ENCODE data around the gene ERAS.
"Not testable (repeated sequence)": the region's sequence is repeated elsewhere in the genome, so short reads cannot be mapped to it uniquely, and the experiment has no call there.

Gene ERAS

DNA sequence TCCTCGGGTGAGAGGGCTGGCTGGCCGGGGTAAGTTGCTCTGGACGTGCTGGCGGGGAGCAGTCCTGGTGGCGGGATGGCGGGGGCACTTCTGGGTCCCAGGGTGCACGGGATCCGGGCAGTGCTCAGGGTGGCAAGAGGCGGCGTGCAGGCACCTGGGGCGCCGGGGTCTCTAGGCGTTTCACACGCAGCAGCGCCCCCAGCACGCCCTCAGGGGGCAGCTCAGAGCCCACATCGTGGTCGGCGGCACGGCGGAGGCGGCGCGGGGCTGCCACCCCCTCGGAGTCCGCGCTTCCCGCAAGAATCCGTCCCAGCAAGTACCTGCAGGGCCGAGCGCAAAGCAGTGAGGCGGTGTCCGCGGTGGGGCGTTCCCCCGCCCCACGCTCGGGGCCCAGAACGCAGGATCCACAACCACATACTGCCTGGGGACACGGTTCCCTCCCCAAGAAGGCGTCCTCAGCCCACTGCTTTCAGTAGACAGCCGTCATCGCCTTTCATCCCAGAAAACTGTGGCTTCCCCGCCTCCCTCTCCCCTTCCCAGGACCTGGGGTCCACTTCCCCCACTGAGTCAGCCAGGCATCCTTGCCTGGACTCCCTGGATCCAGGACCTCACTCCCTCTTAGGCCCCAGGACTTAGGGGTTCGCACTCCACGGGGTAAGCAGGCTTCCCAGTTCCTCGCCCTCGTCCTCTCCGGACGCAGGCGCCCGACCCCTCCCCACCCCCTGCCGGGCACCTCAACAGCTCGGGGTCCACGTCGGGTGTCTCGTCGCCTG, 5.0 kb downstream of the ERAS start:
- H3K27me3 Mint-ChIP-seq = peaks cover 81% of the 10 kb centered on the region
- no peak overlapping the region for H3K27ac Mint-ChIP-seq
- no peaks in the 10 kb centered on the region for H3K9me3 Mint-ChIP-seq
- intact Hi-C loops (cut with micrococcal nuclease) = no loop called here
- no peak overlapping the region for H3K4me3 Mint-ChIP-seq
- no peaks in the 10 kb centered on the region for H3K36me3 Mint-ChIP-seq (ENCODE audit: low read depth)
- peaks cover 15% of the 10 kb centered on the region for H3K4me1 Mint-ChIP-seq (ENCODE audit: low read depth)

DNA sequence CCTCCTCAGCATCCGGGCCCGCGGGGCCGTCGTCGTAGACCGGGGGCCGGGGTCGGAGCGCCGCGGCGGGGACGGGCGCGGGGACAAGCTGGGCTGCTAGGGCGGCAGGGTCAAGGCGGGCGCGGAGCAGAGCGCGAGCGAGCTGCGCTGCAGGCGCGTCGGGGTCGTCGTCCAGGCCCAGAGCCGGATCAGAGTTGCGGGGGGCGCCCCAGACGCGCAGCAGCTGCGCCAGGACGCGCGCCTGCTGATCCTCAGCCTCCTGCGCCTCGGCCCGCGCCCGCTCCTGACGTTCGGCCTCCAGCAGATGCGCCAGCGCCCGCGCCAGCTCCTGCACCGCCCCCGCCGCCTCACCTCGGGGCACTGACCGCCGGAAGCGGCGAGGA, 5.6 kb downstream of the ERAS start:
- Mint-ChIP-seq H3K27ac (no peak overlapping the region), H3K4me1 (ENCODE audit: low read depth) (peaks cover 15% of the 10 kb centered on the region), H3K36me3 (ENCODE audit: low read depth) (no peaks in the 10 kb centered on the region), H3K9me3 (no peaks in the 10 kb centered on the region), H3K4me3 (no peak overlapping the region), H3K27me3 (peaks cover 87% of the 10 kb centered on the region)
- intact Hi-C loops (cut with micrococcal nuclease) = no loop called here

DNA sequence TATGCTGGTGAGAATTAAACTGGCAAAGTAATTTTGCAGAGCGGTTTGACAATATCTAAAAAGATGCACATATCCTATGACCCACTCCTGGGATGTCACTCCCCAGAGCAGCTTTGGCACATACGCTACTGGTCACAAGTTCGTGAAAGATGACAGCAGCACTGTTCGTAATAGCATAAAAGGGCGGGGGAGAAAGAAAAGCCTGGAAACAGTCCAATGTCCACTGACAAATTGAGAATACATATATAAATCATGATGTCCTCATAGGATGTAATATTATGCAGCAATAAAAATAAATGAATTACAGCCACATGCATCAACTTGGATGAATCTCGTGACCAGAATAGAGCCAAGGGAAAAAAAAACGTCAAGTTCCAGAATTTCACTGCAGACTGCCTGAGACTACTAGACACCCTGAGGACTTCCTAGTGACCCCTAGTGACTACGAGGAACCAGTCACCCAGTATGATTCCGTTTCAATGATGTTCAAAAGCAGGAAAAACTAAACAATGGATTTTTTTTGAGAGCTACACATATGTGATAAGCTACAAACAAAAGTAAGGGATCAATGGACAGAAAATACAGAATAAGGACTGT, 7.3 kb downstream of the ERAS start:
- Mint-ChIP-seq H3K27ac (no peak overlapping the region), H3K36me3 (ENCODE audit: low read depth) (no peaks in the 10 kb centered on the region), H3K27me3 (peaks cover 85% of the 10 kb centered on the region), H3K4me1 (ENCODE audit: low read depth) (peaks cover 9% of the 10 kb centered on the region), H3K4me3 (no peak overlapping the region), H3K9me3 (no peaks in the 10 kb centered on the region)
- intact Hi-C loops (cut with micrococcal nuclease) = no loop called here

DNA sequence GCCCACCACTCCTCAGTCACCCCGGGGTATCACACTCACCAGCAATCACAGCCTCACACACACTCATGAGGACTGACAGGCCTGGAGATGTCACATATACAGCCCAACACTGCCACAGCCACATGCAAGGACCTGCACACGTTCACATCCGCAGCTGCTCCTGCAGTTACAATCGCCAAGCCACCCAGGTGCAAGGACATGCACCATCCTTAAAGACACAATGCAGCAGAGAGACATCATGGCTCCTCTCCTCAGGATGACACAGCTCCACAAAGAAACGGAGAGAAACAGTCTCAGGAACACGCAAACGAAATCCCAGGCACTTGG, 8.0 kb downstream of the ERAS start:
- Mint-ChIP-seq H3K27me3 (peaks cover 83% of the 10 kb centered on the region), H3K27ac (no peak overlapping the region)
- intact Hi-C loops (cut with micrococcal nuclease) = no loop called here

DNA sequence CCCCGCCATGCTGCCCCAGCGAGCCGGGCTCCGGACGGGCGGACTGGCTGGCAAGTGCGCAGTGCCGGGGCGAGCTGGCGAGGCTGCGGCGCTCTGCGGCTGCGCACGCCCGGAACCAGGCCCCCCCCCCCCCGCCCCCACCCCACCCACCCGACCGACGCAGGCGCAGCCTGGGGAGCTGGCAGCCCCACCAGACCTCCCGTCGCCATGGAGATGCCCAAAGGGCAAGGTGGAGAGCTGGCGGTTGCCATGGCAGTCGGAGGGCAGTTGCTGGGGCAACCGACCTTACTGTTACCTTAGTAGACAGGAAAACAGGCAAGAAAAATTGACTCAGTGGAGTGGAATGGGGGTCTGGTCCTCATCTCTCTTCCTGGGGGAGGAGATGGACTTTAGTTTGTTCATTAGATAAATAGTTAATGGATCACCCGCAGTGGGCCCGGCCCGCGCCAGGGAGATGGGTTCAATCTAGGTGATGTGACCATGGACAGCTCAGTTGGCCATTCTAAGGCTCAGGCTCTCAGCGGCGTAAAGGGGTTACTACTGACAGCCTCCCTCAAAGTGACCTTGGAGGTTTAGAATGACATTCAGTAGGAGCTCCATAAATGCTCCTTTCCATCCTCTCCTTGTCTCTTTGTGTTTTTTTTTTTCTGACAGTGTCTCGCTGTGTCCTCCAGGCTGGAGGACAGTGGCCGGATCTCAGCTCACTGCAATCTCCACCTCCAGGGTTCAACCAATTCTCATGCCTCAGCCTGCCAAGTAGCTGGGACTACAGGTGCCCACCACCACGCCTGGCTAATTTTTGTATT, 9.4 kb downstream of the ERAS start, which contains the start of gene PCSK1N:
PCSK1N (minus strand) TSS at position 87 of the 806 bp plus-strand sequence; CDS start at position 9, 78 bp downstream.
- no peaks in the 10 kb centered on the region for H3K36me3 Mint-ChIP-seq (ENCODE audit: low read depth)
- H3K4me3 Mint-ChIP-seq = no peak within 1 kb of the TSS
- H3K9me3 Mint-ChIP-seq = no peaks in the 10 kb centered on the region
- intact Hi-C loops (cut with micrococcal nuclease) = no loop called here
- peaks cover 9% of the 10 kb centered on the region for H3K4me1 Mint-ChIP-seq (ENCODE audit: low read depth)
- H3K27ac Mint-ChIP-seq = no peak within 1 kb of the TSS
- H3K27me3 Mint-ChIP-seq = peaks cover 73% of the 10 kb centered on the region

More for the DNA sequence above, 8.0 kb downstream of the ERAS start:
- Mint-ChIP-seq H3K9me3 (no peaks in the 10 kb centered on the region), H3K4me1 (ENCODE audit: low read depth) (peaks cover 9% of the 10 kb centered on the region), H3K4me3 (no peak overlapping the region), H3K36me3 (ENCODE audit: low read depth) (no peaks in the 10 kb centered on the region)

DNA sequence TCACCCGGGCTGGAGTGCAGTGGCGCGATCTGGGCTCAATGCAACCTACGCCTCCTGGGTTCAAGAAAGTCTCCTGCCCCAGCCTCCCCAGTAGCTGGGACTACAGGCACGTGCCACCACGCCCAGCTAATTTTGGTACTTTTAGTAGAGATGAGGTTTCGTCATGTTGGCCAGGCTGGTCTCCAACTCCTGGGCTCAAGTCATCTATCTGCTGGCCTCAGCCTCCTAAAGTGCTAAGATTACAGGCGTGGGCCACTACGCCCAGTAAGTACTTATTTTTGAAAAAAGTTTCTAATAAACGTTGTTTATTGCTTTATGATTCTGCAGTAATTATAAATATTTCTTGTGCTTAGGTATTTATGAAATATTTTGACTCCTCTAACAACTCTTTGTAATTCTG, 13.4 kb downstream of the ERAS start:
- Mint-ChIP-seq H3K27me3 (peaks cover 37% of the 10 kb centered on the region), H3K9me3 (no peaks in the 10 kb centered on the region), H3K4me3 (no peak overlapping the region), H3K4me1 (ENCODE audit: low read depth) (peaks cover 3% of the 10 kb centered on the region), H3K27ac (no peak overlapping the region), H3K36me3 (ENCODE audit: low read depth) (no peaks in the 10 kb centered on the region)
- intact Hi-C loops (cut with micrococcal nuclease) = no loop called here

DNA sequence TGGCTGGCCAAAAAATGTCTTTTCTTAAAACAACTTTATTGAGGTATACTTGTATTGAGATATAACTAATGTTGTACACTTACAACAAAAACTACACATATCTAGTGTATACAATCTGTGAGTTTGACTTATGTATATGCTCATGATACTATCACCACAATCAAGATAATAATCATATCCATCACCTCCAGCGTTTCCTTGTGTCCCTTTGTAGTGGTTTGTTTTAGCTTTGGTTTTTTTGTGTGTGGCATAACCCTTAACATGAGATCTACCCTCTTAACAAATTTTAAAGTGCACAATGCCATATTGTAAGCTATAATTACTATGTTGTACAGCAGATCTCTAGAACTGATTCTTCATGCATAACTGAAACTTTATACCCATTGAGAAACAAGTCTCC, 22.5 kb downstream of the ERAS start:
- peaks cover 18% of the 10 kb centered on the region for H3K9me3 Mint-ChIP-seq
- peaks cover 9% of the 10 kb centered on the region for H3K4me1 Mint-ChIP-seq (ENCODE audit: low read depth)
- no peak overlapping the region for H3K27ac Mint-ChIP-seq
- H3K36me3 Mint-ChIP-seq (ENCODE audit: low read depth) = no peaks in the 10 kb centered on the region
- H3K4me3 Mint-ChIP-seq = no peak overlapping the region
- H3K27me3 Mint-ChIP-seq = peaks cover 5% of the 10 kb centered on the region
- intact Hi-C loops (cut with micrococcal nuclease) = no loop called here

DNA sequence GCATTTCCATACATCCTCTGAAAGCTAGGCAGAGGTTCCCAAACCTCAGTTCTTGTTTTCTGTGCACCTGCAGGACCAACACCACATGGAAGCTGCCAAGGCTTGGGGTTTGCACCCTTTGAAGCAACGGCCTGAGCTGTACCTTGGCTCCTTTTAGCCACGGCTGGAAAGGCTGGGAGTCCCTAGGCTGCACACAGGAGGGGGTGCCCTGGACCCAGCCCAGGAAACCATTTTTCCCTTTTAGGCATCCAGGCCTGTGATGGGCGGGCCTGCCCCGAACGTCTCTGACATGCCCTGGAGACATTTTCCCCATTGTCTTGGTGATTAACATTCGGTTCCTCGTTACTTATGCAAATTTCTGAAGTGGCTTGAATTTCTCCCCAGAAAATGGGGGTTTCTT, 26.5 kb downstream of the ERAS start:
- H3K27ac Mint-ChIP-seq = peak overlapping the region; percentile 56
- no peak overlapping the region for H3K4me3 Mint-ChIP-seq
- peaks cover 19% of the 10 kb centered on the region for H3K9me3 Mint-ChIP-seq
- H3K36me3 Mint-ChIP-seq (ENCODE audit: low read depth) = no peaks in the 10 kb centered on the region
- H3K4me1 Mint-ChIP-seq (ENCODE audit: low read depth) = peaks cover 22% of the 10 kb centered on the region
- intact Hi-C loops (cut with micrococcal nuclease) = no loop called here
- peaks cover 1% of the 10 kb centered on the region for H3K27me3 Mint-ChIP-seq

DNA sequence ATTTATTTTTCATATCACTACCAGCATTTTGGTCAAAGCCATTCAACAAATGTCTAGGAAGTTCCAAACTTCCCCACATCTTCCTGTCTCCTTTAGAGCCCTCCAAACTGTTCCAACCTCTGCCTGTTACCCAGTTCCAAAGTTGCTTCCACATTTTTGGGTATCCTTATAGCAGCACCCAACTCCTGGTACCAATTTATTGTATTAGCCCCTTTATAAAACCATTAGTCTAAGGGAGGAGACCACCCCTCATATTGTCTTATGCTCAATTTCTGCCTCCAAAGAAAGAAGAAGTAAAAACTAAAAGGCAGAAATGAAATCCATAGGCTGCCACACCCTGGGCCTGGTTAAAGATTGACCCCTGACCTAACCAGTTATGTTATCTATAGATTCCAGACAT, 27.2 kb downstream of the ERAS start:
- intact Hi-C loops (cut with micrococcal nuclease) = not testable (repeated sequence)

DNA sequence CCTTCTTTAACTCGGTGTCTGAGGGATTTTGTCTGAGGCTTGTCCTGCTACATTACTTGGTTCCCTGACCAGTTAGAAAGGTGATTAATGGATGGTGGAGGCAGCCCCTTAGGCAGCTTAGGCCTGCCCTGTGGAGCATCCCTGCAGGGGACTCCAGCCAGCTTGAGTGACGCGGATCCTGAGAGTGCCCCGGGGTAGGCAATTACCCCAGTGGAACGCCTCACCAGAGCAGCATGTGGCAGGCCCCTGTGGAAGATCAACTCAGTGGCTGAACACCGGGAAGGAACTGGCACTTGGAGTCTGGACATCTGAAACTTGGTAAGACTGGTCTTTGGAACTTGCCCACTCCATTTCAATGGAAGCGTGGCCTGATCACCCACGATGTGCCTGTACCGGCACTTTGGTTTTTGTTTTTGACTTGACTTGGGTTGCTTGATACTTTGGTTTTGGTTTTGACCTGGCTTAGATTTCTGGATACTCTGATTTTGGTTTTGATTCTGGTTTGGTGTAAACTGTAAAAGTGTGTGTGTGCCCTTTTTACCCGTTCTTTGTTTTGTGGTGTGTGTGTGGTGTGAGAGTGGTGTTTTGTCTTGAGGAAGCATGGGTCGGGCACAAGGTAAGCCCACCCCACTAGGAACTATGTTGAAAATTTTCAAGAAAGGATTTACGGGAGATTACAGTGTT, 27.9 kb downstream of the ERAS start:
- intact Hi-C loops (cut with micrococcal nuclease); H3K27me3 Mint-ChIP-seq; H3K36me3 Mint-ChIP-seq (ENCODE audit: low read depth); H3K4me3 Mint-ChIP-seq: not testable (repeated sequence)
- H3K9me3 Mint-ChIP-seq = peaks cover 19% of the 10 kb centered on the region
- H3K4me1 Mint-ChIP-seq (ENCODE audit: low read depth) = peaks cover 22% of the 10 kb centered on the region
- peak overlapping the region; percentile 8 for H3K27ac Mint-ChIP-seq

More for the DNA sequence above, 27.2 kb downstream of the ERAS start:
- H3K4me3 Mint-ChIP-seq; H3K27me3 Mint-ChIP-seq; H3K36me3 Mint-ChIP-seq (ENCODE audit: low read depth): not testable (repeated sequence)
- Mint-ChIP-seq H3K27ac (peak overlapping the region; percentile 56), H3K4me1 (ENCODE audit: low read depth) (peaks cover 22% of the 10 kb centered on the region), H3K9me3 (peaks cover 19% of the 10 kb centered on the region)

DNA sequence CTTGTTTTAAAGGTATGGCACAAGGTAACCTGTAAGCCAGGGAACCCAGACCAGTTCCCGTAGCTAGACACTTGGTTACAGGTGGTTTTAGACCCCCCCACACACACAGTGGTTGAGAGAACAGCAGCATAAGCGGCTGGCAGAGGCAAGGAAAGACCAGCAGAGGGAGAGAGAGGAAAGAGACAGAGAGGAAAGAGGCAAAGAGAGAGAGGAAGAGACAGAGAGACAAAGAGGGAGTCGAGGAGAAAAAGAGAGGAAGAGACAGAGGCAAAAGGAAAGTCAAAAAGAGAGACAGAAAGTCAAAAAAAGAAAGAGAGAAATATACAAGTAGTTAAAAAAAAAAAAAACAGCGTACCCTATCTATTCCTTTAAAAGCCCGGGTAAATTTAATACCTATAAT, 28.6 kb downstream of the ERAS start:
- Mint-ChIP-seq H3K36me3 (ENCODE audit: low read depth) (no peaks in the 10 kb centered on the region), H3K27me3 (peaks cover 3% of the 10 kb centered on the region), H3K4me3 (no peak overlapping the region), H3K27ac (peak overlapping the region; percentile 8), H3K9me3 (peaks cover 19% of the 10 kb centered on the region), H3K4me1 (ENCODE audit: low read depth) (peaks cover 22% of the 10 kb centered on the region)
- intact Hi-C loops (cut with micrococcal nuclease) = no loop called here

DNA sequence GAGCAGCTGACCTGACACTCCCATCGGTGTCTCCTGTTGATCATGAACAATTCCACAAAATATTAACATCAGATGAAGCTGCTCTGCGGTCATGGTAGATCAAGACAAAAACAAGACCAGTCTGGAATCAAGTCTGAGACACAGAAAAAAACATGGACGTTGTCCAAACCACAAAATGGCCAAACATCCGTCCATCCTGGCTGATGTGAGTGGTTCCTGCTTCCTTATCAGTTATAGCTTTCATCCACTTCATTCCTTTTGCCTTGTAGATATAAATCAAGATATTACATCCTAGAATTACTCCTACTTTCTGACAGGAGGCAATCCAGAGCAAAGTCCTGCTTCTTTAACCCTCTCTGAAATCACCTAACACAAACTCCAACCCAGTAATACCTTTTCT, 37.9 kb downstream of the ERAS start:
- H3K9me3 Mint-ChIP-seq = no peaks in the 10 kb centered on the region
- no peak overlapping the region for H3K27ac Mint-ChIP-seq
- peaks cover 19% of the 10 kb centered on the region for H3K4me1 Mint-ChIP-seq (ENCODE audit: low read depth)
- H3K36me3 Mint-ChIP-seq (ENCODE audit: low read depth) = no peaks in the 10 kb centered on the region
- intact Hi-C loops (cut with micrococcal nuclease) = no loop called here
- H3K27me3 Mint-ChIP-seq = no peaks in the 10 kb centered on the region
- no peak overlapping the region for H3K4me3 Mint-ChIP-seq

DNA sequence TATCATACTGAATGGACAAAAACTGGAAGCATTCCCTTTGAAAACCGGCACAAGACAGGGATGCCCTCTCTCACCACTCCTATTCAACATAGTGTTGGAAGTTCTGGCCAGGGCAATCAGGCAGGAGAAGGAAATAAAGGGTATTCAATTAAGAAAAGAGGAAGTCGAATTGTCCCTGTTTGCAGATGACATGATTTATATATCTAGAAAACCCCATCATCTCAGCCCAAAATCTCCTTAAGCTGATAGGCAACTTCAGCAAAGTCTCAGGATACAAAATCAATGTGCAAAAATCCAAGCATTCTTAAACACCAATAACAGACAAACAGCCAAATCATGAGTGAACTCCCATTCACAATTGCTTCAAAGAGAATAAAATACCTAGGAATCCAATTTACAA, 45.7 kb downstream of the ERAS start:
- H3K4me1 Mint-ChIP-seq (ENCODE audit: low read depth) = peaks cover 10% of the 10 kb centered on the region
- H3K36me3 Mint-ChIP-seq (ENCODE audit: low read depth); H3K27ac Mint-ChIP-seq; H3K27me3 Mint-ChIP-seq; H3K4me3 Mint-ChIP-seq; intact Hi-C loops (cut with micrococcal nuclease); H3K9me3 Mint-ChIP-seq: not testable (repeated sequence)

DNA sequence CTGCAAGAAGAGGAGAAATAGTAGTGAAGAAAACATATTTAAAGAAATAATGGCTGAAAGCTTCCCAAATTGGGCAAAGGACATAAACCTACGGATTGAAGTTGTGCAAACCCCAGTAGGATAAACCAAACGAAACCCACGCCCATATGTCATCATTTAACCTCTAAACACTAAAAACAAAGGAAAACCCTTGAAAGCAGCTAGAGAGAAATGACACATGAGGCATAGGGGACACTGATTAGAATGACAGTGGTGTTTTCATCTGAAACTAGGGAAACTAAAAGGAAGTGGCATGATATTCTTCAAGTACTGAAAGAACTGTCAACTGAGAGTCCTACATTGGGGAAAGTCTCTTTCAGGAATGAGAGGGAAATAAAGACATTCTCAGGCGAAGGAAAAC, 50.6 kb downstream of the ERAS start:
- H3K4me1 Mint-ChIP-seq (ENCODE audit: low read depth); H3K4me3 Mint-ChIP-seq; H3K27me3 Mint-ChIP-seq; intact Hi-C loops (cut with micrococcal nuclease); H3K9me3 Mint-ChIP-seq; H3K27ac Mint-ChIP-seq; H3K36me3 Mint-ChIP-seq (ENCODE audit: low read depth): not testable (repeated sequence)
